Stimulated activated memory B cell treated with anti-CD40 and anti-IgM and Interleukin-4, amounts not matched to agents 10 μg/mL and 1 μg/mL and 100 μg/mL, for 72 hours (primary cell): ENCODE results near the gene NCAM2.

Source experiments
- ATAC-seq: fragments of 150-1000 bp; cut with Tn5 transposase; 2 replicates; pipeline ENCODE4 v1.10.0; 2021
- H3K27ac Mint-ChIP-seq: one replicate; pipeline ENCODE4 v1.8.0; 2022; ENCODE audit warnings: mild to moderate bottlenecking, mixed read lengths
- H3K27me3 Mint-ChIP-seq: one replicate; pipeline ENCODE4 v1.8.0; 2022; ENCODE audit warnings: mixed read lengths
- H3K36me3 Mint-ChIP-seq: one replicate; pipeline ENCODE4 v1.8.0; 2022; ENCODE audit warnings: mixed read lengths
- H3K4me1 Mint-ChIP-seq: one replicate; pipeline ENCODE4 v1.8.0; 2022; ENCODE audit warnings: mixed read lengths
- H3K4me3 Mint-ChIP-seq: one replicate; pipeline ENCODE4 v1.8.0; 2022; ENCODE audit warnings: mild to moderate bottlenecking, moderate library complexity, mixed read lengths
- H3K9me3 Mint-ChIP-seq: one replicate; pipeline ENCODE4 v1.8.0; 2022; ENCODE audit warnings: mixed read lengths

NCAM2 gene

GRCh38 chr21:21236996-21237395 lies 238.8 kb downstream of the NCAM2 start:
- no peak for ATAC-seq
- Mint-ChIP-seq H3K4me1 (no peaks in the 10 kb centered on the region), H3K36me3 (no peaks in the 10 kb centered on the region), H3K9me3 (no peaks in the 10 kb centered on the region), H3K27ac (no peak overlapping the region), H3K4me3 (no peak overlapping the region), H3K27me3 (no peaks in the 10 kb centered on the region)

- Mint-ChIP-seq H3K9me3 (no peaks in the 10 kb centered on the region), H3K27me3 (no peaks in the 10 kb centered on the region), H3K4me1 (no peaks in the 10 kb centered on the region), H3K4me3 (no peak overlapping the region), H3K27ac (no peak overlapping the region), H3K36me3 (no peaks in the 10 kb centered on the region)
- ATAC-seq = no peak
These were observed 240.6 kb downstream of the NCAM2 start for GRCh38 chr21:21238629-21239400.

DNA sequence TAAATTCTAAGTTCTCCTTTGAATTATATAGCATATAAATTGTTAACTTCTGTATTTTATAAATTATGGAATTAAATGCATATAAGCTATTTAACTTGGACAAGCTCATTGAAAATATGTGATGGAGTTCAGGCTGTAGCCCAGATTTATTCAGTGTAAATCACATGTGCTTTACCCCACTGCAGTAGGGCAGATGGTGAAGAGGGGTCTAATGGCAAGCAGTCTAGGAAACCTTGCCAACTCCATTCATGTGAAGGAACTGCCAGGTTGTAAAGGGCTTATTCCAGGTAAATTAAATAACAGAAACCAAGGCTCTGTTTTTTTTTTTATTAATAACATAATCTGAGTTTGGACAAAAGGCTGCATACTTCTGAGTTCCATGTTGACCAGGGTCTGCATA lies 243.2 kb downstream of the NCAM2 start:
- no peaks in the 10 kb centered on the region for H3K4me1 Mint-ChIP-seq
- H3K36me3 Mint-ChIP-seq = no peaks in the 10 kb centered on the region
- no peaks in the 10 kb centered on the region for H3K27me3 Mint-ChIP-seq
- no peak overlapping the region for H3K27ac Mint-ChIP-seq
- no peak for ATAC-seq
- H3K4me3 Mint-ChIP-seq = no peak overlapping the region
- peaks cover 8% of the 10 kb centered on the region for H3K9me3 Mint-ChIP-seq

GRCh38 chr21:21246007-21246406 lies 247.8 kb downstream of the NCAM2 start:
- no peaks in the 10 kb centered on the region for H3K36me3 Mint-ChIP-seq
- no peaks in the 10 kb centered on the region for H3K4me1 Mint-ChIP-seq
- no peak overlapping the region for H3K27ac Mint-ChIP-seq
- H3K27me3 Mint-ChIP-seq = no peaks in the 10 kb centered on the region
- no peak overlapping the region for H3K4me3 Mint-ChIP-seq
- H3K9me3 Mint-ChIP-seq = peaks cover 8% of the 10 kb centered on the region
- no peak for ATAC-seq

- no peak overlapping the region for H3K4me3 Mint-ChIP-seq
- no peaks in the 10 kb centered on the region for H3K4me1 Mint-ChIP-seq
- H3K27ac Mint-ChIP-seq = no peak overlapping the region
- H3K36me3 Mint-ChIP-seq = no peaks in the 10 kb centered on the region
- ATAC-seq = no peak
- no peaks in the 10 kb centered on the region for H3K27me3 Mint-ChIP-seq
- H3K9me3 Mint-ChIP-seq = peaks cover 8% of the 10 kb centered on the region
These were observed 249.2 kb downstream of the NCAM2 start for GRCh38 chr21:21247424-21247823.

- H3K36me3 Mint-ChIP-seq = no peaks in the 10 kb centered on the region
- no peak overlapping the region for H3K27ac Mint-ChIP-seq
- no peak for ATAC-seq
- no peaks in the 10 kb centered on the region for H3K4me1 Mint-ChIP-seq
- no peaks in the 10 kb centered on the region for H3K9me3 Mint-ChIP-seq
- no peak overlapping the region for H3K4me3 Mint-ChIP-seq
- no peaks in the 10 kb centered on the region for H3K27me3 Mint-ChIP-seq
These were observed 263.8 kb downstream of the NCAM2 start for GRCh38 chr21:21262048-21262447.

DNA sequence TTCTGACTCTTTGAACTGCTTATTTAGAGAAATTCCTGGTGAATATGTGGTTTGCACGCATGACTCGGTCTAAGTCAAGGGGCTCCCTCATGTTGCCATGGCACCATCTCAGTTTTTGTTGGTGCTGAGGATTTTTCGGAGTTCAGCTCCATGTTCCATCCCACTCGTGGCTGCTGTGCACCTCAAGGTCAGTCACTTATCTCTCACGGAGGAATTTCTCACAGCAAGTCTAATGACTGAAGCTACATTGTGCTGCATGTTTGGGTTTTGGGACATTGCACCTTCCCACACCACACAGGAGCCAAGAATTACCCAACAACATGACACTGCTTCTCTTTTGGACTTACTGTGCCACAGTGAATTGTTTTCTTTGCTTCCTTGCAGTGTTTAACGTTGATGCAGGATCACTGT lies 269.9 kb downstream of the NCAM2 start:
- Mint-ChIP-seq H3K36me3 (no peaks in the 10 kb centered on the region), H3K9me3 (no peaks in the 10 kb centered on the region), H3K27ac (no peak overlapping the region), H3K27me3 (no peaks in the 10 kb centered on the region), H3K4me1 (no peaks in the 10 kb centered on the region), H3K4me3 (no peak overlapping the region)
- ATAC-seq = no peak

DNA sequence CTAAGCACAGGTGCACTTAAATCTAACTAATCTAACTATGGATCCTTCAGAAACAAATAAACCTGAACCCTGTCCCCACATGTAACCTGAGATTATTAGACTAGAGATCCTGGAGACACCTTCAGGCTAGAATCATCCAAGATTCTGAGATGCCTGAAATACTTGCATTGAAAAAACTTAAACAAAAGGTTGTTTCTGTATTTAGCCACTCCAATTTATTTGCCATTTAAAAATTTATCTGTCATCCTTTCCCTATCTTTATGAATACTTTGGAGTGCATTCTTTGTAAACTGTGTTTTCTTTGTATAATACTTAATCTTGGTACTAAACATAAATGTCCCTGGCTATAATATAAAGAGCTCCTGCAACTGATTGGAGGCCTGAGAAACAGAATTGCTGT lies 270.7 kb downstream of the NCAM2 start:
- no peak for ATAC-seq
- Mint-ChIP-seq H3K36me3 (no peaks in the 10 kb centered on the region), H3K4me1 (no peaks in the 10 kb centered on the region), H3K4me3 (no peak overlapping the region), H3K27me3 (no peaks in the 10 kb centered on the region), H3K9me3 (no peaks in the 10 kb centered on the region), H3K27ac (no peak overlapping the region)

DNA sequence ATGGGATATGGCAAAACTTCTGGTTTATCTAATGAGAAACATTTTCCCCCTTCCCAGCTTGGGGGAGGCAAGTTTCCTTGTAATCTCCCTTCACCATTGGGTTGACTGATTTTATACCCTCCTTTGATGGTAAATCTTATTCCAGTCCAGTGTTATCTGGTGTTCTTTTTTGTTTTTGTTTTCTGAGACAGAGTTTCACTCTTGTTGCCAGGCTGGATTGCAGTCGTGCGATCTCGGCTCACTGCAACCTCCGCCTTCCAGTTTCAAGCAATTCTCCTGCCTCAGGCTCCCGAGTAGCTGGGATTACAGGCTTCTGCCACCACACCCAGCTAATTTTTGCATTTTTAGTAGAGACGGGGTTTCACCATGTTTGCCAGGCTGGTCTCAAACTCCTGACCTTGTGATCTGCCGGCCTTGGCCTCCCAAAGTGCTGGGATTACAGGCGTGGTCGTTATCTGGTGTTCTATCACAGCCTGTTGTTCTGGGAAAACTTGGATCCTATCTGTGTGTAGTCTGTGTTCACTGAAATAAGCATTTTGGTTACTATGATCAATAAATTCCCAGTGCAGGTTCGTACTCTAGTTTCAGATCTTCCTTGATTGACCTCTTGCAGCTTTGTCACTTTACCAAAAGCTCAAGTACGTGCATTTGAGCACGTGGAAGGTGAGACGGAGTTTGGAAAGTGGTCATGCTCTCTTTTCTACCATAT lies 281.1 kb downstream of the NCAM2 start:
- H3K9me3 Mint-ChIP-seq = no peaks in the 10 kb centered on the region
- H3K4me1 Mint-ChIP-seq = no peaks in the 10 kb centered on the region
- ATAC-seq = no peak
- H3K36me3 Mint-ChIP-seq = no peaks in the 10 kb centered on the region
- no peak overlapping the region for H3K4me3 Mint-ChIP-seq
- no peaks in the 10 kb centered on the region for H3K27me3 Mint-ChIP-seq
- no peak overlapping the region for H3K27ac Mint-ChIP-seq

DNA sequence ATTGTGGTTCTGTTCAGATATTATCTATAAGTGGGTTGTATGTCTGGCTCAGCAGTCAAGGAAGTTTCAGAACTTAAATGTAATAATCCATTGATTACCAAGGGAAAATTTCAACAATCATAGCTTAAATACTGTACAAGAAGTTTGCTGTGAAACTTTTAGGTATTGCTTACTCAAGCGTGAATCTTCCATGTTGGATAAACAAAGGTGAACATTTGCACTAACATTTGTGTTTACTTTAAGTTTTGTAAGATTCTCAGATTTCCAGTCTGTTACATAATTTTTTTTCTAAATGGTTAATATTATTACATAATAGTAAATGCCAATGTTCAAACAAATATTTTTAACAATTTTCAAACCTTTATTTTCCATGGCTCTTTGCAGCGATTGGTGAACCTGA lies 285.6 kb downstream of the NCAM2 start:
- no peak overlapping the region for H3K27ac Mint-ChIP-seq
- H3K27me3 Mint-ChIP-seq = no peaks in the 10 kb centered on the region
- no peak for ATAC-seq
- no peak overlapping the region for H3K4me3 Mint-ChIP-seq
- no peaks in the 10 kb centered on the region for H3K4me1 Mint-ChIP-seq
- H3K36me3 Mint-ChIP-seq = no peaks in the 10 kb centered on the region
- H3K9me3 Mint-ChIP-seq = no peaks in the 10 kb centered on the region

- Mint-ChIP-seq H3K27ac (no peak overlapping the region), H3K4me3 (no peak overlapping the region), H3K36me3 (no peaks in the 10 kb centered on the region), H3K4me1 (no peaks in the 10 kb centered on the region), H3K27me3 (no peaks in the 10 kb centered on the region), H3K9me3 (no peaks in the 10 kb centered on the region)
- no peak for ATAC-seq
These were observed 288.1 kb downstream of the NCAM2 start for GRCh38 chr21:21286170-21286798.

DNA sequence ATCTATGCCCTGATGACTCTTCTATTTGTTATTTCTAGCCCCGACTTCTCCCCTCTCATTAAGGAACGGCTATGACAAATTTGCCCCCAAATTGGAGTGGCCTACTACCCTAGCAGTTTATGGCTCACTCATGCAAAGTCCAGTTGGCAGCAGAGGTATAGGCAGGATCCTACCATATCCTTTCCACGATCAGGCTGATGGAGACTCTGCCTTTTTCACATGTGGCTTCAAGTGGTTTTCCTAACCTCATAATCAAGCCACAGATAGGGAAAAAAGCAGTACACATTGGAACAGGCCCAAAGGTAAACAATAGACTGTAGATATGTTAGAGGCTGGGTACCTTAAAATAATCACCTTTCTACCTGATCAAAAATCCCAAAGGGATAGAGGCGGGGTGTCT lies 292.5 kb downstream of the NCAM2 start:
- ATAC-seq = no peak
- Mint-ChIP-seq H3K9me3 (no peaks in the 10 kb centered on the region), H3K36me3 (no peaks in the 10 kb centered on the region), H3K4me3 (no peak overlapping the region), H3K4me1 (no peaks in the 10 kb centered on the region), H3K27me3 (no peaks in the 10 kb centered on the region), H3K27ac (no peak overlapping the region)

DNA sequence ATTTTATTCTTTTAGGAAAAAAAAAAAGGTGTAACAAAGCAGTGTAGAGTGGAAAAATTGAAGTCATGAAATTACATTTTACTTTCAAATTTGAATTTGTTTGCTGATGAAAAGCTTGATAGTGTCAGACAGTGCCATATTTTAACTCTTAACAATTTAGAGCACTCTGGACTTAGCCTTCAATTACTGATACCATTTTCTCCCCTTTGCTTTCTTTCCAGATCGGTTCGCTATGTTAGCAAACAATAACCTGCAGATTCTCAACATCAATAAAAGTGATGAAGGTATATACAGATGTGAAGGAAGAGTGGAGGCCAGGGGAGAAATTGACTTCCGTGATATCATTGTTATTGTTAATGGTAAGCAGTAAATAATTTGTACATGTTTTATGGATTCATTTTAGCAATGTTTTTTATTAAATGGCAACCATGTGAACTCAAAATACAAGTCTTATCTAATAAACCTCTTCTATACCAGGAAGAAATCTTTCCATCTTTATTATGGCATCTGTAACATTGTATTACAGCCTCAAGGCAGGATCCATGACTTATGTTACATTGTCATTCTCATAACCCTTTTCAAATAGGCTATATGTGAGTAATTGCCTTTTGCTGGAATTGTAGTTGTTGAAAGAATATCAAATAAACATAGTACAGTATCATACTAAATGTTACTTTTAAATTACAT lies 293.8 kb downstream of the NCAM2 start:
- no peaks in the 10 kb centered on the region for H3K36me3 Mint-ChIP-seq
- H3K4me1 Mint-ChIP-seq = no peaks in the 10 kb centered on the region
- no peaks in the 10 kb centered on the region for H3K27me3 Mint-ChIP-seq
- no peak overlapping the region for H3K27ac Mint-ChIP-seq
- H3K4me3 Mint-ChIP-seq = no peak overlapping the region
- H3K9me3 Mint-ChIP-seq = no peaks in the 10 kb centered on the region
- ATAC-seq = no peak

DNA sequence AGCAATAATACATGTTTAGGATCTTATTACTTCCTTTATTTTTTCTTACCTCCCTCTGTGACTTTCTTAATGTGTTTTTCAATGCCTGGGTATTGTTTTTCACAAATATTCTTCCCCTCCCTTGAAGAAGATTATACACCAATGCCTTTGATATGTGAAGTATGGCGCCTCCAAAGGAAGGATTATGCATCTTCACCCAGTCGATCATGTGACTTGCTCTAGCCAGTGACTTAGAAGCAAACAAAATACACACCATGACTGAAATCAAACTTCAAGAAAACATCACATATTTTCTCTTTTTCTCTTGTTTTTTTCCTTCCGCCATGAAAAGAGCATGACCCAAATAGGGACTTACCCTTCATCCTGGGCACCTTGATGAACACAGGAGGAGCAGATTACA lies 297.1 kb downstream of the NCAM2 start:
- H3K27me3 Mint-ChIP-seq = no peaks in the 10 kb centered on the region
- H3K27ac Mint-ChIP-seq = no peak overlapping the region
- no peak for ATAC-seq
- H3K9me3 Mint-ChIP-seq = no peaks in the 10 kb centered on the region
- H3K4me1 Mint-ChIP-seq = no peaks in the 10 kb centered on the region
- no peak overlapping the region for H3K4me3 Mint-ChIP-seq
- H3K36me3 Mint-ChIP-seq = no peaks in the 10 kb centered on the region

DNA sequence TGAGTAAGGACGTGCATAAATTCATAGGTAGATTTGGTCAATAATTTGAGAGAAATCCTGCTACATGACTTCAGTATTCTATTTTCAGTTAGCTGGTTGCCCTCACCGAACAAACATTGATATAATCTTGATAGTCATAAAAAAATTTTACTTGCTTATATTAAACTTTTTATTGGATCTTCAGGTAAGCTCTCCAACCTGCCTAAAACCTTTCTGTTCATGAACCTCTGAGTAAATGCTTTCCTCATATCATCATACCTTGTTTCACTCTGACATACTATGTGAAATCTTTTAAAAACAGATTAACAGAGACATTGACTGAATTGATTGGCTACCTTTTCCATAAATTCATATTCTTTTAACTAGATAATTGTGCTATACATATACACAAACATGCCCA lies 299.0 kb downstream of the NCAM2 start:
- Mint-ChIP-seq H3K4me1 (no peaks in the 10 kb centered on the region), H3K27me3 (no peaks in the 10 kb centered on the region), H3K9me3 (no peaks in the 10 kb centered on the region), H3K36me3 (no peaks in the 10 kb centered on the region), H3K4me3 (no peak overlapping the region), H3K27ac (no peak overlapping the region)
- no peak for ATAC-seq
